OCI-LY1 (cell line): ENCODE data around the gene THRA.

Source experiments
- CTCF ChIP-seq: fragments of 200-600 bp; sonication (generic), shearing (Covaris generic); IDR thresholded peaks from 2 replicates; pipeline ENCODE4 v1.5.1; 2017; ENCODE audit warnings: mild to moderate bottlenecking, antibody characterized with exemption, low read length, moderate library complexity, mixed read lengths
- EZH2 ChIP-seq: fragments of 200-600 bp; sonication (generic), shearing (Covaris generic); IDR thresholded peaks from 2 replicates; pipeline ENCODE4 v1.8.0; 2017; ENCODE audit warnings: borderline replicate concordance, mixed run types, mild to moderate bottlenecking, antibody characterized with exemption, low read length, moderate library complexity, mixed read lengths

- TF ChIP-seq CTCF (no peak), EZH2 (no peak)
Measured at GRCh38 chr17:40074175-40074512, 11.4 kb downstream of the THRA start.
